Measurements from ENCODE around the gene GADL1.

Gene GADL1

GRCh38 chr3:30733696-30734095 lies 160.8 kb downstream of the GADL1 start (continued):
- no peak for TF ChIP-seq ZNF274 (IDR thresholded peaks at IDR 0.05; ENCODE audit: low read length)
- no peak for TF ChIP-seq ZNF274 (tag by site-specific recombination; IDR thresholded peaks at IDR 0.05; ENCODE audit: borderline replicate concordance)
- TF ChIP-seq PRDM6 (tag by site-specific recombination; IDR thresholded peaks at IDR 0.05), result no peak
- no peak for TF ChIP-seq BCL11A (tag by site-specific recombination; IDR thresholded peaks at IDR 0.05; ENCODE audit: low read depth)
- TF ChIP-seq ZBTB44 (tag by site-specific recombination; IDR thresholded peaks at IDR 0.05), result no peak

- H3K9me3 ChIP-seq (ENCODE audit: control insufficient read depth, insufficient read depth, low read depth, low read length), result no peaks in the 10 kb centered on the region
- TF ChIP-seq ZSCAN16 (tag by site-specific recombination; IDR thresholded peaks at IDR 0.05) (no peak), ZNF366 (tag by site-specific recombination; conservative IDR thresholded peaks at IDR 0.05) (peak; percentile 81; the same call in 1 of the 2 replicates), MEIS1 (CRISPR knock-in tag; IDR thresholded peaks at IDR 0.05; ENCODE audit: borderline replicate concordance) (no peak), ZNF558 (tag by site-specific recombination; IDR thresholded peaks at IDR 0.05) (no peak), ZNF600 (tag by site-specific recombination; IDR thresholded peaks at IDR 0.05) (no peak), BCL6B (tag by site-specific recombination; IDR thresholded peaks at IDR 0.05) (no peak)
- no peaks in the 10 kb centered on the region for H3K4me1 ChIP-seq (ENCODE audit: control insufficient read depth, insufficient read depth, low read length)
- POLR2A ChIA-PET, result no interaction called here
- CTCF ChIA-PET, result no interaction called here
- no peaks in the 10 kb centered on the region for H3K36me3 ChIP-seq (ENCODE audit: control insufficient read depth in 2 of 2, insufficient read depth in 1 of 2, low read length in 2 of 2)
- no peak overlapping the region for H3K27ac ChIP-seq (ENCODE audit: extremely low read depth, low read depth, low read length)
- H3K4me3 ChIP-seq (ENCODE audit: low read depth, low read length), result no peak overlapping the region
These were observed 161.3 kb downstream of the GADL1 start for GRCh38 chr3:30733209-30733608.

GRCh38 chr3:30730967-30731366 lies 163.5 kb downstream of the GADL1 start:
- H3K4me1 ChIP-seq (ENCODE audit: control insufficient read depth, insufficient read depth, low read length), result no peaks in the 10 kb centered on the region
- no peak overlapping the region for H3K27ac ChIP-seq (ENCODE audit: extremely low read depth, low read depth, low read length)
- no peak overlapping the region for H3K4me3 ChIP-seq (ENCODE audit: low read depth, low read length)
- H3K9me3 ChIP-seq (ENCODE audit: control insufficient read depth, insufficient read depth, low read depth, low read length), result no peaks in the 10 kb centered on the region
- TF ChIP-seq IKZF3 (tag by site-specific recombination; IDR thresholded peaks at IDR 0.05) (no peak), GFI1B (tag by site-specific recombination; IDR thresholded peaks at IDR 0.05) (no peak), ZNF133 (tag by site-specific recombination; IDR thresholded peaks at IDR 0.05) (0 out of 2 replicates have a peak, but pooled peaks have one; percentile 28)
- no peaks in the 10 kb centered on the region for H3K36me3 ChIP-seq (ENCODE audit: control insufficient read depth in 2 of 2, insufficient read depth in 1 of 2, low read length in 2 of 2)
- POLR2A ChIA-PET, result no interaction called here
- CTCF ChIA-PET, result no interaction called here

GRCh38 chr3:30729936-30730335 lies 164.5 kb downstream of the GADL1 start:
- Histone ChIP-seq H3K27ac (ENCODE audit: extremely low read depth, low read depth, low read length) (no peak overlapping the region), H3K4me3 (ENCODE audit: low read depth, low read length) (no peak overlapping the region), H3K36me3 (ENCODE audit: control insufficient read depth in 2 of 2, insufficient read depth in 1 of 2, low read length in 2 of 2) (no peaks in the 10 kb centered on the region), H3K4me1 (ENCODE audit: control insufficient read depth, insufficient read depth, low read length) (no peaks in the 10 kb centered on the region), H3K9me3 (ENCODE audit: control insufficient read depth, insufficient read depth, low read depth, low read length) (no peaks in the 10 kb centered on the region)
- CTCF ChIA-PET, result no interaction called here
- POLR2A ChIA-PET, result no interaction called here
- TF ChIP-seq ZNF670 (tag by site-specific recombination; IDR thresholded peaks at IDR 0.05; ENCODE audit: low read depth), result no peak
- TF ChIP-seq ZNF76 (tag by site-specific recombination; IDR thresholded peaks at IDR 0.05; ENCODE audit: borderline replicate concordance, low read depth), result no peak
- no peak for TF ChIP-seq ZNF692 (tag by site-specific recombination; IDR thresholded peaks at IDR 0.05)
- no peak for TF ChIP-seq ZNF423 (tag by site-specific recombination; IDR thresholded peaks at IDR 0.05)
- TF ChIP-seq ZNF146 (tag by site-specific recombination; IDR thresholded peaks at IDR 0.05), result no peak
- TF ChIP-seq ZFP37 (tag by site-specific recombination; IDR thresholded peaks at IDR 0.05), result no peak
- no peak for TF ChIP-seq OSR2 (tag by site-specific recombination; IDR thresholded peaks at IDR 0.05)
- no peak for TF ChIP-seq ZNF548 (tag by site-specific recombination; IDR thresholded peaks at IDR 0.05)
- no peak for TF ChIP-seq ZNF132 (tag by site-specific recombination; IDR thresholded peaks at IDR 0.05; ENCODE audit: borderline replicate concordance)
- TF ChIP-seq YY1 (tag by site-specific recombination; IDR thresholded peaks at IDR 0.05), result no peak
- no peak for TF ChIP-seq SETDB1 (IDR thresholded peaks at IDR 0.05; ENCODE audit: insufficient read length, low read length)
- no peak for TF ChIP-seq PRDM1 (tag by site-specific recombination; IDR thresholded peaks at IDR 0.05)
- TF ChIP-seq SCRT1 (tag by site-specific recombination; IDR thresholded peaks at IDR 0.05; ENCODE audit: borderline replicate concordance), result no peak
